Thyroid gland (tissue), 4 donors: ENCODE data around the gene PLPP3. TPM values are rescaled to one million over a fixed set of nuclear protein-coding genes. Genes with fewer than 3 reads are reported as not detected.

ENCODE experiments used
- DNase-seq, 2 donors: peaks; one replicate each; pipeline ENCODE4 v3.0.0-alpha.2; 2019
- H3K27ac ChIP-seq, 3 donors: fragments of 200-600 bp; sonication (generic); 1 replicate in 2 of 3; 2 replicates in 1 of 3; pipeline ENCODE4 v1.5.1; 2016 to 2019; ENCODE audit warnings: mild to moderate bottlenecking in 1 of 3, moderate library complexity in 1 of 3
- H3K27me3 ChIP-seq: fragments of 200-600 bp; sonication (generic); one replicate; pipeline ENCODE4 v1.5.1; 2019
- H3K36me3 ChIP-seq, 2 donors: fragments of 200-600 bp; sonication (generic); one replicate each; pipeline ENCODE4 v1.5.1; 2016 to 2019
- H3K4me1 ChIP-seq, 2 donors: fragments of 200-600 bp; sonication (generic); one replicate each; pipeline ENCODE4 v1.5.1; 2017 to 2019
- H3K4me3 ChIP-seq, 3 donors: fragments of 200-600 bp; sonication (generic); replicated peaks in 1 of 3; 1 replicate in 2 of 3; 2 replicates in 1 of 3; pipeline ENCODE4 v1.5.1; 2016; ENCODE audit warnings: mild to moderate bottlenecking in 1 of 3
- H3K9me3 ChIP-seq: fragments of 200-600 bp; sonication (generic); one replicate; pipeline ENCODE4 v1.5.1; 2017
- POLR2A ChIP-seq, 2 donors: fragments of 450-650 bp; IDR thresholded peaks; one replicate each; pipeline ENCODE4 v1.6.1; 2017; ENCODE audit warnings: antibody characterized with exemption in 2 of 2, mild to moderate bottlenecking in 2 of 2, moderate library complexity in 1 of 2
- WGBS, 2 donors: methylation state at CpG; one replicate each; pipeline ENCODE4 v1.1.5; 2017; 5-methylcytosine and 5-hydroxymethylcytosine counted together
- intact Hi-C: fragments of 100-400 bp; cut with DNase I; formaldehyde crosslinking; loops from one replicate; pipeline ENCODE4 v1.15.1; 2023
- total RNA-seq, 4 donors: library from RNA; depleted of rRNA; stranded (reverse); fragments of >200 nt; gene quantifications; one replicate each; pipeline ENCODE4 v1.2.3, GENCODE V29; 2016
- TF ChIP-seq, protein P1 (sequence below), 6 experiments: fragments of 200-600 bp in 3 of 6; fragments of 450-650 bp in 3 of 6; sonication (generic) in 3 of 6; IDR thresholded peaks; one replicate each; pipeline ENCODE4 v1.5.1; 2016 to 2019; ENCODE audit warnings: antibody characterized with exemption in 6 of 6, mild to moderate bottlenecking in 2 of 6, inconsistent platforms in 1 of 6, moderate library complexity in 1 of 6

PLPP3 gene
- total RNA-seq, 4 donors from 2014 or later = 257 to 764 (median 675) TPM

- WGBS, 2 donors = 90 to 91% methylated on average over 10 of the region's 10 CpGs
- no peaks in the 10 kb centered on the region for H3K9me3 ChIP-seq
- TF ChIP-seq, protein P1, sequence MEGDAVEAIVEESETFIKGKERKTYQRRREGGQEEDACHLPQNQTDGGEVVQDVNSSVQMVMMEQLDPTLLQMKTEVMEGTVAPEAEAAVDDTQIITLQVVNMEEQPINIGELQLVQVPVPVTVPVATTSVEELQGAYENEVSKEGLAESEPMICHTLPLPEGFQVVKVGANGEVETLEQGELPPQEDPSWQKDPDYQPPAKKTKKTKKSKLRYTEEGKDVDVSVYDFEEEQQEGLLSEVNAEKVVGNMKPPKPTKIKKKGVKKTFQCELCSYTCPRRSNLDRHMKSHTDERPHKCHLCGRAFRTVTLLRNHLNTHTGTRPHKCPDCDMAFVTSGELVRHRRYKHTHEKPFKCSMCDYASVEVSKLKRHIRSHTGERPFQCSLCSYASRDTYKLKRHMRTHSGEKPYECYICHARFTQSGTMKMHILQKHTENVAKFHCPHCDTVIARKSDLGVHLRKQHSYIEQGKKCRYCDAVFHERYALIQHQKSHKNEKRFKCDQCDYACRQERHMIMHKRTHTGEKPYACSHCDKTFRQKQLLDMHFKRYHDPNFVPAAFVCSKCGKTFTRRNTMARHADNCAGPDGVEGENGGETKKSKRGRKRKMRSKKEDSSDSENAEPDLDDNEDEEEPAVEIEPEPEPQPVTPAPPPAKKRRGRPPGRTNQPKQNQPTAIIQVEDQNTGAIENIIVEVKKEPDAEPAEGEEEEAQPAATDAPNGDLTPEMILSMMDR (IDR thresholded peaks at IDR 0.05) = no peak
- TF ChIP-seq POLR2A (IDR thresholded peaks at IDR 0.05) = no peak
- peak overlapping the region; percentile 27 to 80 (median 62) for H3K27ac ChIP-seq
- no peaks in the 10 kb centered on the region for H3K27me3 ChIP-seq
- H3K4me1 ChIP-seq = peaks cover 10 to 32% of the 10 kb centered on the region in 2 donors
- no peak overlapping the region for H3K4me3 ChIP-seq
- H3K36me3 ChIP-seq = no peaks in the 10 kb centered on the region
- DNase-seq = no peak
- intact Hi-C loops = no loop called here
Measured at GRCh38 chr1:56453417-56454078, 125.8 kb downstream of the PLPP3 start.

GRCh38 chr1:56453016-56453415 lies 126.3 kb downstream of the PLPP3 start:
- TF ChIP-seq POLR2A (IDR thresholded peaks at IDR 0.05) = no peak
- TF ChIP-seq, protein P1 (IDR thresholded peaks at IDR 0.05) = no peak
- no peak overlapping the region for H3K4me3 ChIP-seq
- H3K9me3 ChIP-seq = no peaks in the 10 kb centered on the region
- 41 to 45% methylated on average over 4 of the region's 4 CpGs for WGBS, 2 donors
- peak overlapping the region; percentile 62 to 80 (median 64) for H3K27ac ChIP-seq
- no peaks in the 10 kb centered on the region for H3K36me3 ChIP-seq
- peaks cover 10 to 32% of the 10 kb centered on the region in 2 donors for H3K4me1 ChIP-seq
- DNase-seq = peak; percentile 78 to 79
- intact Hi-C loops = no loop called here
- H3K27me3 ChIP-seq = no peaks in the 10 kb centered on the region

DNA sequence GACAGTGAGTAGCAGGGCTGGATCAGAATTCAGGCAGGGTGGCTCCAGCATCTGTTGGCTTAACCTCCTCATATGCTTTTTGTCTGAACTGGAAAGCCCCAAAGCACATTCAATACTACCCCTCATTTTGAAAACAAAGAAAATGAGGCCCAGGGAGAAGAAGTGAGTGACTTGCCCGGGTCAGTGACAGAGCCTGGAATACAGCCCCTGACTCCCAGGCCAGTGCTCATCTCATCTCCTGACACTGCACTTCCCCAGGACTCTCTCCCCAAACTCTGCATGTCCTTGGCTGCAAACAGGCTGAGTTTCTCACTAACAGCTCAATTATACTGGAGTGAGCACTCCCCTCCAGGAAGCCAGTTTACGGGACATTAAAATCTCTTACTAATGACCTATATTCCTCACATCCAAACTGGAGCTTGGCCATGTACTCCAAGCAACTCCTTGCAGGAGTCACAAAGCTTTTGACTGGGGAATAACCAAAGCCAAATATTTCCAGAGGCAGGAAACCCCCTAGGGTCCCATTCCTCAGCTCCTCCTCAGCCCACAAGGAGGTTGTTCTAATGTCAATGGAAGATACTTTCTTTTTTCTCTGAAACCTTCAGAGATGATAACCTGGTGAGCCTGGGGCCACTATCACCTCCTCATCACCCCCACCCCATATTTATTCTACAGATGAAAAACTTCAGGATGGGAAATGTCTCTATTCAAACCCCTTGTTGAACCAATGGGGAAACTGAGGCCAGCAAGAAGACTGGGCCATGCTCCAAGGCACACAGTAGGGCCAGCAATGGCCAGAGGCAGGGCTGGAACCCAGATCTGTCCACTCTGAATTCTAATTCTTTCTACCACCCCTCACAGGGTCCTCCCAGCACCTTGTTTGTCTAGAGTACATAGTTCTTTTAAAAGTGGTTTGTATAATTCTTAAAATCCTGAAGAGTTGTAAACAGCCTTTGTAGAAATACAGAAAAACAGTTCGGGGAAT lies 127.0 kb downstream of the PLPP3 start:
- H3K27ac ChIP-seq = peak overlapping the region; percentile 62 to 80 (median 64)
- no peaks in the 10 kb centered on the region for H3K9me3 ChIP-seq
- no peaks in the 10 kb centered on the region for H3K27me3 ChIP-seq
- peaks cover 10 to 35% of the 10 kb centered on the region in 2 donors for H3K4me1 ChIP-seq
- H3K4me3 ChIP-seq = no peak overlapping the region
- TF ChIP-seq, protein P1 (IDR thresholded peaks at IDR 0.05) = no peak
- no peak for TF ChIP-seq POLR2A (IDR thresholded peaks at IDR 0.05)
- no peaks in the 10 kb centered on the region for H3K36me3 ChIP-seq
- WGBS, 2 donors = 34 to 45% methylated on average over 3 of the region's 3 CpGs
- peak in 1 of 2 donors; percentile 33 for DNase-seq
- intact Hi-C loops = no loop called here

DNA sequence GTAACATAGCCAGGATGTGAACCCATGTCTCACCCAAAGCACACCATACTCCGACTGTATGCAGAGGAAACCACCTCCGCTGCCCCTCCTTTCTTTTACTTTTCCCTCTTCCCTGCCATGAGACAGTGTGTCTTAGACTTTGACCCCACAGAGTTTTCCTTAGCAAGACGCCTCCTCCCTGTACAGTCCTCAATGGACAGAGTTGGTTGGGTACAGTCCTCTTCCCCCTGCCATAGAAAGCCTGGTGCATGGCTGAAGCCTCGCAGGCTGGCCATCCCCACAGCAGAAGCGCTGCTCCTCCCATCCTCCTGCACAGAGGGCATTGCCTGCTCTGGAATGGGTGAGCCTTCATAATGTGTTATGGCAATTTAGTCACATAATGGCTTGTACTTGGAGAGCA lies 127.9 kb downstream of the PLPP3 start:
- intact Hi-C loops = no loop called here
- no peak for DNase-seq
- H3K9me3 ChIP-seq = no peaks in the 10 kb centered on the region
- no peak overlapping the region for H3K27ac ChIP-seq
- H3K4me1 ChIP-seq = peaks cover 18 to 44% of the 10 kb centered on the region in 2 donors
- no peaks in the 10 kb centered on the region for H3K27me3 ChIP-seq
- WGBS, 2 donors = 92 to 94% methylated on average over 5 of the region's 5 CpGs
- H3K4me3 ChIP-seq = no peak overlapping the region
- H3K36me3 ChIP-seq = no peaks in the 10 kb centered on the region
- TF ChIP-seq, protein P1 (IDR thresholded peaks at IDR 0.05) = no peak
- TF ChIP-seq POLR2A (IDR thresholded peaks at IDR 0.05) = no peak
